ENCODE data around the gene LYRM2.

DNA sequence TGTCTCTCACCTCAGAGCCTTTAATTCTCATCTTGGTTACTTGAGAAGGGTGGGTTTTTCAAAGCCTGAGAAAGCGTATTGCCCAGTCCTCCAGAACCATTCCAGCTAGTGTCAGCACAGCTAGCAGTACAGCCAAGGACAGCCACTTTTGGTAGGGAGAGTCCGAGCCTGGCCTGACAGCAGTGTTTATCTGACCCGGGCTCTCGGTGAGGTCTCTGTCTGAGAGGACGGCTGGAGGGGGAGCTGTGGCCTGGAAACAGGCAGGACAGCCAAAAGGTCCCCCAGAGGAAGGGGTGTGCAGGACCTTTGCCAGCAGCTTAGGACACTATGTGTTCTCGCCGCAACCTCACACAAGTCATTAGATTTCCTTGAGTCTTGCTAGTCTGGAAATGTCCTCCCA lies 38.8 kb downstream of the LYRM2 start:
- TF ChIP-seq, protein P1, sequence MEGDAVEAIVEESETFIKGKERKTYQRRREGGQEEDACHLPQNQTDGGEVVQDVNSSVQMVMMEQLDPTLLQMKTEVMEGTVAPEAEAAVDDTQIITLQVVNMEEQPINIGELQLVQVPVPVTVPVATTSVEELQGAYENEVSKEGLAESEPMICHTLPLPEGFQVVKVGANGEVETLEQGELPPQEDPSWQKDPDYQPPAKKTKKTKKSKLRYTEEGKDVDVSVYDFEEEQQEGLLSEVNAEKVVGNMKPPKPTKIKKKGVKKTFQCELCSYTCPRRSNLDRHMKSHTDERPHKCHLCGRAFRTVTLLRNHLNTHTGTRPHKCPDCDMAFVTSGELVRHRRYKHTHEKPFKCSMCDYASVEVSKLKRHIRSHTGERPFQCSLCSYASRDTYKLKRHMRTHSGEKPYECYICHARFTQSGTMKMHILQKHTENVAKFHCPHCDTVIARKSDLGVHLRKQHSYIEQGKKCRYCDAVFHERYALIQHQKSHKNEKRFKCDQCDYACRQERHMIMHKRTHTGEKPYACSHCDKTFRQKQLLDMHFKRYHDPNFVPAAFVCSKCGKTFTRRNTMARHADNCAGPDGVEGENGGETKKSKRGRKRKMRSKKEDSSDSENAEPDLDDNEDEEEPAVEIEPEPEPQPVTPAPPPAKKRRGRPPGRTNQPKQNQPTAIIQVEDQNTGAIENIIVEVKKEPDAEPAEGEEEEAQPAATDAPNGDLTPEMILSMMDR (conservative IDR thresholded peaks at IDR 0.05): no peak
- TF ChIP-seq ZFX (IDR thresholded peaks at IDR 0.05): no peak

Data from C4-2B (cell line).